GM18519 (cell line): ENCODE measurements around the gene RFXANK.
A peak's percentile ranks its signal among the peaks of the same experiment; 100 is the strongest.
"Not testable (repeated sequence)": the region's sequence is repeated elsewhere in the genome, so short reads cannot be mapped to it uniquely, and the experiment has no call there.

ENCODE experiments used
- ATAC-seq: cut with Tn5 transposase; IDR thresholded peaks from one replicate; pipeline ENCODE4 v1.9.1; 2021; ENCODE audit warnings: mild to moderate bottlenecking, moderate library complexity; ENCODE audit not compliant: unreplicated experiment, low FRiP score

The RFXANK gene, protein sequence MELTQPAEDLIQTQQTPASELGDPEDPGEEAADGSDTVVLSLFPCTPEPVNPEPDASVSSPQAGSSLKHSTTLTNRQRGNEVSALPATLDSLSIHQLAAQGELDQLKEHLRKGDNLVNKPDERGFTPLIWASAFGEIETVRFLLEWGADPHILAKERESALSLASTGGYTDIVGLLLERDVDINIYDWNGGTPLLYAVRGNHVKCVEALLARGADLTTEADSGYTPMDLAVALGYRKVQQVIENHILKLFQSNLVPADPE

DNA sequence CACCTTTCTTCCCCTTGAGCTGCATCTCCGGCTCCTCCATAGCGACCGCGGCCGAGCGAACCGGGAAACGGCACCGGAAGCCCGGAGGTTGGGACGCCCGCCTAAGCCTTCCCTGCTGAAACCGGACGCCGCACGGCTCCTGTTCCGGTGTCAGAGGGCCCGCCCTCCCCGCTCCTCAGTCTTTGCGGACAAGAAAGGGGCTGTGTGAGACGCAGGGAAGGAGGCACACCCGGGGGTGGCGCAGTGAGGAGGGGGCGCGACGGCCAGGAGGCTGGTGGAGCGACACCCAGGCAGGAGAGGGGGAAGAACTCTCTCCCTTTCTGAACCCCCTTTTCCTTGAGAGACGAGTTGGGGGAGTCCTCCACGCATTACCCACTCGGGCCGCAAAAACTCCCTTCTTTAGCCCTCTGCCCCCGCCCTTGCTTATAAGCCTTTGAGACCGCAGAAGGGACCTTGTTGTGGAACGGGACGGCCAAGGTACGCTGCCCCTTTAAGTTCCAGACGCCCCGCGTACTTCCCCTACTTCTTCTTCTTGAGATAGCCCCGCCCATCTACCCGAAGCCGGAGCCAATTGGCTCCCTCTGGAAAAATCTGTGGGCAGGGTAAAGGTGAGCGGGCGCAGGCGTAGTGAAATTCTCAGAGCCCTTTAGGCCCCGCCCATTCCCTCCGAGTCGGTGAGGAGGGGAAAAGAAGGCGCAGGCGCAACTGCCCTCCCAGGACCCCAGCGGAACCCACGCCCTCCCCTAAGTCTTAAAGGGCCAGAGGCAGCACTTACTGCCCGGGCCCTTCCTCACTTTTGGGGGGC is at the start of gene RFXANK, which contains the start of gene BORCS8:
RFXANK (plus strand) TSS at position 181 of the 805 bp plus-strand sequence. CDS start 1,689 bp downstream, outside the sequence.
BORCS8 (minus strand) TSS at position 75 of the 805 bp plus-strand sequence; CDS start at position 40, 35 bp downstream.
- ATAC-seq: peak; percentile 64

DNA sequence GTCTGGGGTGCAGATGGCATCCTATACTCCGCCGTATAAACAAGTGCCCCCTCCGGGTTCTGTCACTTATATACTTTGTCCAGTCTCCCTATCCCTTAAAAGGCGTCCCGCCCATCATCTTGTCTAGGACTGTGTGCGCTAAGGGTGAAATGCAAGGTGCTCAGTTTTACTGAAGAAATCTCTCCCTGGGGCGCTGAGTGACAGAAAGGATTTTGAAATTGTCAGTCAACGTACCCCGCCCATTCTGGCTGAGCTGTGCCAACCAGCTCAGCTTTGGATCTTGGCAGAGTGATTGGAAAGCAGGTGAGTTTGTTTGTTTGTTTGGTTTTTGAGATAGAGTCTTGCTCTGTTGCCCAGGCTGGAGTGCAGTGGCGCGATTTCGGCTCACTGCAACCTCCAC is 49.7 kb upstream of the RFXANK start:
- no peak for ATAC-seq

DNA sequence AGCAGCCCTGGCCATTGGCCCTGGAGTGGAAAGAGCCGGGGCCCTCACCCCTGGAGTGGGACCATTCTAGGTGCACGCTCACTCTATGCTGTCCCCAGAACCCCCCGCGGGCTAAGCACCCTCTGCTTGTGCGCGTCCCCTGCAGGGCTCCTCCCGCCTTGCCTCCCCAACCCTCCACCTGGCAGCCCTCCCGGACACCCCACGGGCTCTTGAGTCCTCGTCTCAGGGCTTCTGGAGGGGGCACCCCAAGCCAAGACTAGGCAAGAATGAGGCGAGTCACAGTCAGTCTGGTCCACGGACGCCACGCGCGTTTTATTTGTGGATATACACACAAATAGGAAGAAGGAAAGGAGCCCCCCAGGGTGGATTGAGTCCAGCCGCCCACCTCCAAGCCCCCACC is 46.8 kb upstream of the RFXANK start:
- ATAC-seq: no peak

DNA sequence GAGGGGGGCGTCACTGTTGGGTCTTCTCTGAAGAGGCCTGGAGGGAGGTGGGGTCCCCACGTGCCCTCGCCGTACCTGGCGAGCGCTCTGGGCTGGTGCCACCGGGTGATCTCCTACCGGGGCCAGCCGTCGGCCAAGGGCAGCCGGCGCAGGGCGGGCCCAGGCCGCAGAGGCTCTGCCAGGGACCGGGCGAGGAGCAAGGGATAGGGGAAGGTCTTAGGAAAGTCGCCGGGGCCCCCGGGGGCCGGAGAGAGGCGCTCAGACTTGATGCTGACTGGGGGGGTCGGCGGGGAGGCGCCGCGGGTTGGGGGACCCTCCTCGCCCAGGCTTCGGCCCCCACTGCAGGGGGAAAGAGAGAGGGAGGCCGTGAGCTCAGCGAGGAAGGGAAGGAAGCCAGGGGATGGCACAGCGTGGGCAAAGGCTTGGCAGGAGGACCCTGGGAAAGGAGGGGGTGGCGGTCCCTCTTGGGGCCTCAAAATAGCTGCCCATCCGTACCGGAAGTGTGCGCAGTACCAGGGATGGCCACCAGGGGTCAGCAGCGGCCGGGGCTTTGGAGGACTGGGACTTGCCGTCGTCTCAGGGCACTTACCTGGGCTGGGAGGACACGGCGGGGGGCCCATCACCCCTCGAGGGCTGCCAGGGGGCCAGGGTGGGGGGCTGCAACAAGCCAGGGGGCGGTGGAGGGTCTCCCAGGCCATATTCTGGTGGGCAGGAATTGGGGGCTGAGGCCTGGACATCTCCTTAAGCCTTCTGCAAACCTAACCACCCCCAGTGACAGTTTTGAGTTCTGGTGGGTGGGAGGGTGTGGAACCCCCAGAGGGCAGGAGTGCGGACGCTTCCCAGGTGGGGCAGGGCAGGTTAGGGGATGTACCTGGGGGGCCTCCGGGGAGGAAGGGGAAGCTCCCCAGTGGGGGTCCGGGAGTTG is 46.1 kb upstream of the RFXANK start:
- no peak for ATAC-seq

DNA sequence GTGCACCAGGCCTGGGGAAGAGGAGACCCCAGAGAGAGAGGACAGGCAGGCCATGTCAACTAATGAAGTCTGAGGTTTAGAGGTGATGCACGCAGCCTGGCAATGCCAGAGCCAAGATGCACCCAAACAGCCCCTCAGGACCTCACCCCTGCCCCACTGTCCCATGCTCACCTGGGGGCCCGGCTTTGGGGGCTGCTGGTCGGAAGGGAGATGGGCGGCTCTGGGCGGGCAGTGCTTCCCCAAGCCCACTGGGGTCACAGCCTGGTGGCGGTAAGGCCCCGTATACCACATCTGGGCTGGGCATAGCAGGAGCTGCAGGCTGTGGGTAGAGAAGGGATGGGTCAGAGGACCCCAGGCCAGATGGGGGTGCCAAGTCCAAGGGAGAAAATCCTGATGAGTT is 45.2 kb upstream of the RFXANK start:
- no peak for ATAC-seq

DNA sequence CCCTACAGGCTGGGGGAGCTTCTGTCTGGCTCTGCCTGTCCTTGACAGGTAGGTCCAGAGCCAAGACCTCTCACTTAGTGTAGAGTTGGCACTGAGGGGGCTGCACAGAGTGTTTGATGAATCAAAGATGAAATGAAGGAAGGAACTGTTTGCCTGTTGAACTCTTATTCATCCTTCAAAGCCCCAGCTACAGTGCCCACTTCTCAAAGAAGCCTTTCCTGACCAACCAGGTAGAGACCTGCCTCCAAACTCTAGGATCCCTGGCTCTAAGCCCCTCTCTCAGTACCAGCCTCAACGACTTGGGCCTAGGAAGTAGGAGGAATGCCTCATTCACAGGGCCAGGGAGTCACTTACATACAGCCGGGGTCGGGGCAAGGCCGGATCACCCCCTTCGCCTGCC is 44.7 kb upstream of the RFXANK start:
- no peak for ATAC-seq

DNA sequence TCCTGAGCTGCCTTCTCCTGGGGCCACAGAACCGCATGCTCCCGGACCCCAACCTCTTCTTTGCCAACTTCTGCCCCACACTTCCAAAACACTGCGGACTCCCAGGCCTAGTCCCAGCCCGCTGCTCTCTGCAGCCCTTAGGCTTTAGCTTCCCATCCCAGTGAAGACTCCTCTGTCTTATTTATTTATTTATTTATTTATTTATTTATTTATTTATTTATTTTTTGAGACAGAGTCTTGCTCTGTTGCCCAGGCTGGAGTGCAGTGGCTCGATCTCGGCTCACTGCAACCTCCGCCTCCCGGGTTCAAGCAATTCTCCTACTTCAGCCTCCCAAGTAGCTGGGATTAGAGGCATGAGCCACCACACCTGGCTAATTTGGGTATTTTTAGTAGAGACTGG is 43.6 kb upstream of the RFXANK start:
- ATAC-seq: not testable (repeated sequence)

DNA sequence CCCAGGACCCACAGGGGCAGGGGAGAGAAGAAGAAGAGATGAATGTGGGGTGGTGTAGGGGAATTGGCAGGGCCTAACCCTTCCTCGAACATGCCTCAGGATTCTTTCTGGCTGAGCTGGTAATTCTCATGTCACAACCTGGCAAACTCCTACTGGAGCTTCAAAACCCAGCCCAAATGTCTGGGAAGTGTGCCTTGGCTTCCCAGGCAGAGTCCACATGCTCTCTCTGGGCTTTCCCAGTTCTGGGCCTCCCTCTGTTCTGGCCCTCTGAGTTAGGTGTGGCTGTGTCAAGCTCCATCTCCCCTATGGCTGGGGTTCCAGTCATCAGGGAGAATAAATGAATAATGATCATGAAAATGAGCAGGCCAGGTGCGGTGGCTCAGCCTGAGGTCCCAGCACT is 42.6 kb upstream of the RFXANK start:
- no peak for ATAC-seq

DNA sequence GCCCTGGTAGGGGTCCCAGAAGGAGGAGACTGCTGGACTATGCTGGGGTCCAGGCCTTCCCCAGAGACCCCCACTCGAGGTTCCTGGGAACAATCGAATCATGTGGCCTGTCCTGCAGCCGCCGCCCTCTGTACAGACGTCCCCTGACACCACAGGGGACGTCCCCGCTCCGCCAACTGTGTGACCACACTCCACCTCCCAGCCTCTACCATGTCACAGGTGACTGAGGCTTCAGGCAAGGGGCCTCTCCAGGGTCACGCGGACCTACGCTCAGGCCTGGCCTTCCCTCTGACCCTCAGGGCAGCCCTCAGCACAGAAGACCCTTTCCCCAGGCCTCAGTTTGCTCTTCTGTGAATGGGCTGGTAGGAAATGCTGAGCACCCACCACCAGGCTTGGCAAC is 40.6 kb upstream of the RFXANK start:
- no peak for ATAC-seq

DNA sequence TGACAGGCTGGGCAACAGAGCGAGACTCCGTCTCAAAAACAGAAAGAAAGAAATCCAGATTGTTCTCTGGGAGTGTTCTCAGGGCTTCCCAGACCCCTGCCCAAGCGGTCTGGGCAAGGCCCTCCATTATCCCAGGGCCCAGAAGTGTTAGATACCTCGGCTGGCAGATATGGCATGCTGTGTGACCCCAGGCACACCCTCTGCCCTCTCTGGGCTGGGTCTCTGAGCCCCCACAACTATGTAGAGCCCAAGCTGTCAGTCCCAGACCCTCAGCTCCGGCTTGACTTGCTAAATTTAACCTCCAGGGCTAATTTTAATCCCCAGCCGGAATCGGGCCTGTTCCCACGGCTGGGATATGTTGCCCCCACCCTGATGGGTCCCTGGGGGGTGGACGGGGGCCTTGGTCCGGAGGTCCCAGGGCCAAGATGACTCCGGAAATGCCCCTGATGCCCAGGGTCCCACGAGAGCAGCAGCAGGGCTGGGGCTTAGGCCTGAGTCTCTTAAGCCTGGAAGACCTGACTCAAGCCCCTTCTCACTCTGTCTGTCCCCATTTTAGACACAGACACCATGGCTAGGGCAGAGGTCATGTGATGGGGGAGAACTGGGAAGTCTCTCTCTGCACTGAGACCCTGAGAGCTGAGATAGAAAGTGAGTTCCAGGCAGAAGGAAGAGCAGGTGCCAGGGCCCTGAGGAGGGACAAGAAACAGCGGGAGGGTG is 39.2 kb upstream of the RFXANK start:
- no peak for ATAC-seq

DNA sequence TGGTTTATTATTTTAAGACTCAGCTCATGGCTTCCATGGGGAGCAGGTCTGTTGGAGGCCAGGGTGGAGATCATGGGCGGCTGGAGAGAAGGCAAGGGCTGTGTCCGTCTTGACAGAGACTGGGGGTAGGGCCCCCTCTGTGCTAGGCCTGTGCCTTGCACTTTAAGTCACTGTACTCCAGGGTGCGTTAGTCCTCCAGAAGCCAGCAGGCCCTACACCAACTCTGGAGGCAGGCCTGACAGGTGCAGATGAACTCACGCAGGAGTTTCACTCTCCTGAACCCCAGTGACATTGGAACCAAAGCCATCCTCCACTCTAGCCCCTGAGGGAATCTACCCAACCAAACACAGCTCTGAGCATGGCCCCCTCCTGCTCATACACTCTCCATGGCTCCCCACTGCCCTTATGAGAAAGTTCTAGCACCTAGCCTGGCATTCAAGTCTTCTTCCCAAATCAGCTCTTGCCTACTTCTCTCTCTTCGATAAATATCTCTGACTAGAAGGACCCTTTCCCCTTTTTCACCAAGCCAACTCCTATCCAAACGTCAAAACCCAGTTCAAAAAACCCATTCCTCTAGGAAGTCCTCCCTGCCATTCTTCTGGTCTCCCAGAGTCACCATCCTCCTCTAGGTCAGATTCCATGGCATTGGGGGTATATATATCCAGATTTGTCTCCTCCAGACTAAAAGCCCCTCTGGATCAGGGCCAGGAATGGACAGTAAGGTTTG is 37.1 kb upstream of the RFXANK start:
- ATAC-seq: no peak

DNA sequence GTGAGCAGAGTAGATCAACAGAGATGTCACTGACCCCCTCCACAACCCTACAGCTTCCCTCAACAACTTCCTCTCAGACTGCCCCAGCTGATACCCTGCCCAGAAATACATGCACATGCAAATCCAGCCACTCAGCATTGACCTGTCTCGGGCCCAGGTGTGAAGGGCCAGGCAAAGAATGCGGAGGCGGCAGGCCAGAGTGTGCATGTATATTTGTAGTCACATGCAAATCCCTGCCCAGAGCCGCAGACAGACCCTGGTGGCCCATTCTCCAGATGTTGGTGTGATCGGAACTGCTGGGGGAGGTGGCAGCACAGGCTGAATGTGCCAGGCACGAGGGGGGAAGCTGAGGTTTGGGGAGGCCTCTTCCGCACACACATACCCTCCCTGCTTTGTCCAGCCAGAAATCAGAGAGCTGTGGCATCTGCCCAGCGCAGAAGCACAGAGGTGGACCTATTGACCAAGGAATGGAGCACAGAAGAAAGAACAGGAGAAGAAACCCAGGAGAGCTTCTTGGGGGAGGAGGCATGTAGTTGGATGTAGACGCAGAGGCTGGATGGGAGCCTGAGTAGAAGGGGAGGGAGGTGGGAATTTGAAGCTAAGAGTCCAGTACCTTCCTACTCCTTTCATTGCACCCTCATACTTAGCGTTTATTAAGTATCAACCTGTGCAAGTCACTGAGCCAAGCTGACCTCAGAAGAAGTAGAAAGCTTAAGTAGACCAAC is 36.4 kb upstream of the RFXANK start:
- ATAC-seq: peak; percentile 49

DNA sequence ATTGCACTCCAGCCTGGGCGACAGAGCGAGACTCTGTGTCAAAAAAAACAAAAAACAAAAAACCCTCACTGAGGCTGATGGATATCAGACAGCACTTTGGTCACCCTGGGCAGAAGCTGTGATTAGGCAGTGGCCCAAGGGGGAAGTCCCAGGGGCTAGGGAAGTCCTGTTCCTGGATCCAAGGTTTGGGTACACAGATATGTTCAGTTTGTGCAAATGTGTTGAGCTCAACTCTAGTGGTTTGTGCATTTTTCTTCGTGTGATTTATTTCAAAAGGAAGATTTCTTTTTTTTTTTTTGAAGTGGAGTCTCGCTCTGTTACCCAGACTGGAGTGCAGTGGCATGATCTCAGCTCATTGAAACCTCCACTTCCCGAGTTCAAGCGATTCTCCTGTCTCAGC is 34.2 kb upstream of the RFXANK start:
- ATAC-seq: no peak

DNA sequence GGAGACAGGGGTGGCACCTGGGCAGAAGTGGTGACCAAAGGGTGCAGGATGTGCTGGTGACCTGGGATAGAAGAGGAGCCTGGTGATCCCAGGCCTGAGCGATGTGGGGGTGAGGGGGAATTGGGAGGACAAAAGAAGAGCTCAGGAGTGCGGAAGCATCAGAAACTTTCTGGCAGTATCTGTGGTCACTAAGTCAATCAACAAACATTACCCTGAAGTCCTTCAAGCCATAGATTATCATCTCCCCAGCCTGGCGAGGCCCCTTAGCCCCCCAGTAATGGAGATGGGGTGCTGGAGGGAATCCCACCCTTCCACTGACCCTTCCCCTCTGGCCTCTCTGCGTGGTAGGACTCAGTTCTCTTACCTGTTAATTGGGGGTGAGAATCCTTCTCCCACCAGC is 32.5 kb upstream of the RFXANK start:
- no peak for ATAC-seq

DNA sequence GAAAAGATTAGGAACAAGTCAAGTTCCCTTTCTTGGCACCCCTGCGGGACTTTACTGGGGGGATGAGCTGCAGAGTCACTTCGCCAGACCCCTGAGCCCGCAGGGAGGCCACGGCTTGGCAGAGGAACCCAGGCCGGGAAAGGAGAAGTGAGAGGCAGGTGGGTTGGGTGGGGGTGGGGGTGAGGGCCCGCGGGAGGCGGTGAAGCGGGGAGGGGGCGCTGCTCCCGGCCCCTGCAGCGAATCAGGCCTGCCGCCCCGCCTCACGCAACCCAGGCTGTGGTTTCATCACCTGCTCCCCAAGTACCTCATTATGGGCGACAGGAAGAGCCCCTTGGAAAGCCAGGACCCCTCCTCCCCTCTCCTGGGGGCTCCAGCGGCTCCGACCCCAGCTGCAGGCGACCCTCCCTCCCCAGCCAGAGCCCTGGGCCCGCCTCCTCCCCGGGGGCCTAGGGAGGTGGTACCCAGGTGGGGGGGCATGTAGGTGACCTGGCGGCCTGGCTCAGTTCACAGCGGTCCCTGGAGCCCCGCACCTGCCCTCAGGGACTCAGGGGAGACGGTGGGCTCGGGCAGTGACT is 31.5 kb upstream of the RFXANK start:
- ATAC-seq: no peak

DNA sequence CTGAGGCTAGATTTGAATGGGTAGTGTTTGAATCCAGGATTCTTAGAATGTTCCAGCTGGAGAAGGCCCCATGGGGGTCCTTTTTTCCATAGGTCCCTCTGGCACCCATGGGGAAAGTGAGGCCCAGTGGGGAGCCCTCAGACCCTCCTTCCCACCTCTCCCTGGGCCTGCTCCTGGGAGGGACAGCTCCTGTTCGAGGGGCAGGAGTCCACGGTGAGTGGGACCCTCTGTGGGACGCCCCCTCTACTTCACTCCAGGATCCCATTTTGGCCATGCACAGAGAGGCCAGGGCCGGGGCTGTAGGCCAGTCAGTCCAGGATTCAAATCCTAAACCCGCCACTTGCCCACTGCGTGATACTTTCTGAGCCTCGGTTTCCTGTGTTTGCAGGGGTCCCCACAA is 29.6 kb upstream of the RFXANK start:
- ATAC-seq: no peak

DNA sequence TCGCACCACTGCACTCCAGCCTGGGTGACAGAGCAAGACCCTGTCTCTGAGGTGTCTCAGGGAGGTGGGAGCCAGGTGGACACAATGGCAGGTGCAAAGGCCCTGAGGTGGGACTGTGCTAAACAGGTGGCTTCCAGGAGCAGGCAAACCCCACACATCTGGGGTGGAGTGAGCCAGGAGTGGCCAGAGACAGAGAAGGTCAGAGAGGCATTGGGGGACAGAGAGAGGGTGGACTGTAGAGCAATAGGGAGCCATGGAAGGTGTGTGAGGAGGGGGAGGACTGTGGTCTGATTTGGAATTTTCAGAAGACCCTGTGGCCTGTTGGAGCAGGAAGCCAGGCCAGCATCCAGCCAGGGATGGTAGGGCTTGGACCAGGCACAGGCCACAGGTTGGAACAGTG is 26.7 kb upstream of the RFXANK start:
- ATAC-seq: no peak

DNA sequence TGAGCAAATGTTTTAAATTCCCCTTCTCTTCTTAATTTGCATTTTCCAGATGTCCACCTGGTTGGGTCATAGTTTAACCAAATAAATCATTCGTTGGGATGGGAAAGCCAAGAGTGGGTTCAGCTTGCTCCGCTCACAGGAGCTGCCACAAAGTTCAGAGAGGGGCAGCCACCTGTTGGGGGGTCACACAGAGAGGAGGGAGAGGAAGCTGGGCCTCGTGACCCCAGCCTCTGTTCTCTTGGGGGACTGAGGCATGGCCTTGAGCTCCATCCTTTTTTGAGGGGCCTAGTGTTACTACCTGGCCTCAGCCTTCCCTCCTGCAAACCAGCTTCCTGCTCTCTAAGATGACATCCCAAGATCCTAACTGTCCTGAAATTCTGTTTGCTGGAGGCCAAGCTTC is 24.4 kb upstream of the RFXANK start:
- ATAC-seq: no peak
